Measurements from ENCODE around the gene TMEM97.
A peak's percentile ranks its signal among the peaks of the same experiment; 100 is the strongest.

The TMEM97 gene

DNA sequence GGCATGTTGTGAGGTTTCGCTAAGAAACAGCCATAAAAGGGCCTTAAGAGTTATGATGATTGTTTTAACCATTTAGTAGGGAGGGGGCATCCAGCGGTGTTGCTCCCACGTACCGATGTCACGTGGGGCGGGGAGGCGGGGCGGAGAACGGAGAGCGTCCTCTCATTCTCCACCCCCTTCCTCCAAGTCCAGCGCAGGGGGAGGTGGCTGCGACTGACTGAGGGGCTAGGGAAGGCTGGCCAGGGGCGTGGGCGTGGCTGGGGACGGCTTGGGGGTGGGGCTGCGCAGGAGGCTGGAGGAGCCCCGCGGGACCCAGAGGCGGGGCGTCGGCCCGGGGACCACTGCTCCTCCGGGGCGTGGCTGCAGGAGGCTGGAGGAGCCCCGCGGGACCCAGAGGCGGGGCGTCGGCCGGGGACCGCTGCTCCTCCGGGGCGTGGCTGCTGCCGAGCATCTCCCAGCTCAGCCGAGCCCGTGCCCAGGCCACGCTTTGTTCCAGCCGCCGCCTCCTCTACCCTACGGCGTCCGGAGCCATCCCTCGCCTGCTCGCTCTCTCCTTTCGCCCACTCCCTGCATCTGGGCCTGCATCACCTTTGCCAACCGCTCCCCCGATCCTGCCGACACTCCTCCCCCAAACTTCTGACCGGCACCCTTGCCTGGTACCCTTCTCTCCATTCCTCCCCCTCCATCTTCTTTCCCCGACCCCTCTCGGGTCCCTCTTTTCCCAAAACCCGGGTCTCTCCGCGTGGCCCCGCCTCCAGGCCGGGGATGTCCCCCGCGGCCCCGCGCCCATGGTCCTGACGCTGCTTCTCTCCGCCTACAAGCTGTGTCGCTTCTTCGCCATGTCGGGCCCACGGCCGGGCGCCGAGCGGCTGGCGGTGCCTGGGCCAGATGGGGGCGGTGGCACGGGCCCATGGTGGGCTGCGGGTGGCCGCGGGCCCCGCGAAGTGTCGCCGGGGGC lies 52.5 kb downstream of the TMEM97 start, which contains the start of gene SARM1:
SARM1 (plus strand) TSS at position 450 of the 958 bp plus-strand sequence; CDS start at position 789, 339 bp downstream.
- CTCF ChIA-PET, result interaction anchor here (0.8 kb wide), 1 partner anchor 27 kb away, joined by 3 read pairs; no protein-coding TSS in a partner anchor
- peak within 1 kb of the TSS; percentile 65 for H3K4me3 ChIP-seq (ENCODE audit: low read depth, low read length)
- DNase-seq (ENCODE audit: low read depth, low spot score), result no peak
- POLR2A ChIA-PET, result interaction anchor here (0.7 to 2.5 kb wide), 2 partner anchors 14 to 64 kb away, joined by 3 to 15 read pairs; partner anchors contain the start of gene POLDIP2
- TF ChIP-seq, protein P1, sequence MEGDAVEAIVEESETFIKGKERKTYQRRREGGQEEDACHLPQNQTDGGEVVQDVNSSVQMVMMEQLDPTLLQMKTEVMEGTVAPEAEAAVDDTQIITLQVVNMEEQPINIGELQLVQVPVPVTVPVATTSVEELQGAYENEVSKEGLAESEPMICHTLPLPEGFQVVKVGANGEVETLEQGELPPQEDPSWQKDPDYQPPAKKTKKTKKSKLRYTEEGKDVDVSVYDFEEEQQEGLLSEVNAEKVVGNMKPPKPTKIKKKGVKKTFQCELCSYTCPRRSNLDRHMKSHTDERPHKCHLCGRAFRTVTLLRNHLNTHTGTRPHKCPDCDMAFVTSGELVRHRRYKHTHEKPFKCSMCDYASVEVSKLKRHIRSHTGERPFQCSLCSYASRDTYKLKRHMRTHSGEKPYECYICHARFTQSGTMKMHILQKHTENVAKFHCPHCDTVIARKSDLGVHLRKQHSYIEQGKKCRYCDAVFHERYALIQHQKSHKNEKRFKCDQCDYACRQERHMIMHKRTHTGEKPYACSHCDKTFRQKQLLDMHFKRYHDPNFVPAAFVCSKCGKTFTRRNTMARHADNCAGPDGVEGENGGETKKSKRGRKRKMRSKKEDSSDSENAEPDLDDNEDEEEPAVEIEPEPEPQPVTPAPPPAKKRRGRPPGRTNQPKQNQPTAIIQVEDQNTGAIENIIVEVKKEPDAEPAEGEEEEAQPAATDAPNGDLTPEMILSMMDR (IDR thresholded peaks at IDR 0.05; ENCODE audit: insufficient read depth, low read length, missing control alignments), result no peak

DNA sequence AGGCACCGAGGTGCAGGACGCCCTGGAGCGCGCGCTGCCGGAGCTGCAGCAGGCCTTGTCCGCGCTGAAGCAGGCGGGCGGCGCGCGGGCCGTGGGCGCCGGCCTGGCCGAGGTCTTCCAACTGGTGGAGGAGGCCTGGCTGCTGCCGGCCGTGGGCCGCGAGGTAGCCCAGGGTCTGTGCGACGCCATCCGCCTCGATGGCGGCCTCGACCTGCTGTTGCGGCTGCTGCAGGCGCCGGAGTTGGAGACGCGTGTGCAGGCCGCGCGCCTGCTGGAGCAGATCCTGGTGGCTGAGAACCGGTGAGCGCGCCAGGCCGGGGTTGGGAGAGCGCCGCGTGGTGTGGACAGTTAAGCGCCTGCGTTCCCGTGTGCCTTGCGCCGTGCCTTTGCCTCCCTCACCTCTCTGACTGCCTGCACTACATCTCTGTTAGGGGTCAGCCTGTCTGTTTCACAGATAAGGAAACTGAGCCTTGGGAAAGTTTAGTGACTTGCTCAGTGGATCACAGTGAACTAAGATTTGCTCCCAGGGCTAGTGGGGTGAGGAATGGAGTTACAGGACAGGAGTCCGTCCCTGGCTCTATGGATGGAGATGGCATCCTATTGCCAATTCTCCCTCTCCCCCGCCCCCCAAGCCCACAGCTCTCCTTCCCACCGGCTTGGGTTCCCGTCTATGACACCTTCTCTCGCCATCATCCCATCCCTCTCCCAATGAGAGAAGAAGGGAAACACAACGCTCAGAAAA lies 53.4 kb downstream of the TMEM97 start:
- peak overlapping the region; percentile 65 for H3K4me3 ChIP-seq (ENCODE audit: low read depth, low read length)
- ChIA-PET POLR2A (interaction anchor here (1.2 to 2.5 kb wide), 2 partner anchors 15 kb away, joined by 3 to 15 read pairs; partner anchors contain the start of gene POLDIP2), CTCF (interaction anchor here (1.3 kb wide), 1 partner anchor 26 kb away, joined by 3 read pairs; no protein-coding TSS in a partner anchor)
- TF ChIP-seq, protein P1 (IDR thresholded peaks at IDR 0.05; ENCODE audit: insufficient read depth, low read length, missing control alignments), result no peak
- DNase-seq (ENCODE audit: low read depth, low spot score), result no peak

DNA sequence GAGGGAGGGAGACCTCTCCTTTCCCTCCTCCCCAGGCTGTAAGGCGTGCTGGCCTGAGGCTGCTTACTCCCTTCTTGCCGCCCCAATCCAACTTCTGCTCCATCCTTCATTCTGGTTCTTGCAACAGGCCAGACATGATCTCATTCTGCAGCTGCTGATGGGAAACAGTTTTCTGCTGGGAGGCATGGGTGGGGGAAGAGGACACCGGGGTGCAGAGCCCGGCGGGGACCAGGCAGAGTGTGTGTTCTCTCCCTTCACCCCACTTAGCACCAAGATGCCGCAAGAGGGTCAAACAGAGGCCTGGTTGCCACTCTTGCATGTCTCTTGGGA lies 53.9 kb downstream of the TMEM97 start:
- peak overlapping the region; percentile 65 for H3K4me3 ChIP-seq (ENCODE audit: low read depth, low read length)
- POLR2A ChIA-PET, result interaction anchor here (1.2 kb wide), 1 partner anchor 15 kb away, joined by 3 read pairs; the partner anchor contains the start of gene POLDIP2
- CTCF ChIA-PET, result interaction anchor here (1.3 kb wide), 1 partner anchor 26 kb away, joined by 3 read pairs; no protein-coding TSS in a partner anchor
- DNase-seq (ENCODE audit: low read depth, low spot score), result no peak
- TF ChIP-seq, protein P1 (IDR thresholded peaks at IDR 0.05; ENCODE audit: insufficient read depth, low read length, missing control alignments), result no peak
